ENCODE data around the gene CIZ1.
A peak's percentile ranks its signal among the peaks of the same experiment; 100 is the strongest.

The CIZ1 gene

DNA sequence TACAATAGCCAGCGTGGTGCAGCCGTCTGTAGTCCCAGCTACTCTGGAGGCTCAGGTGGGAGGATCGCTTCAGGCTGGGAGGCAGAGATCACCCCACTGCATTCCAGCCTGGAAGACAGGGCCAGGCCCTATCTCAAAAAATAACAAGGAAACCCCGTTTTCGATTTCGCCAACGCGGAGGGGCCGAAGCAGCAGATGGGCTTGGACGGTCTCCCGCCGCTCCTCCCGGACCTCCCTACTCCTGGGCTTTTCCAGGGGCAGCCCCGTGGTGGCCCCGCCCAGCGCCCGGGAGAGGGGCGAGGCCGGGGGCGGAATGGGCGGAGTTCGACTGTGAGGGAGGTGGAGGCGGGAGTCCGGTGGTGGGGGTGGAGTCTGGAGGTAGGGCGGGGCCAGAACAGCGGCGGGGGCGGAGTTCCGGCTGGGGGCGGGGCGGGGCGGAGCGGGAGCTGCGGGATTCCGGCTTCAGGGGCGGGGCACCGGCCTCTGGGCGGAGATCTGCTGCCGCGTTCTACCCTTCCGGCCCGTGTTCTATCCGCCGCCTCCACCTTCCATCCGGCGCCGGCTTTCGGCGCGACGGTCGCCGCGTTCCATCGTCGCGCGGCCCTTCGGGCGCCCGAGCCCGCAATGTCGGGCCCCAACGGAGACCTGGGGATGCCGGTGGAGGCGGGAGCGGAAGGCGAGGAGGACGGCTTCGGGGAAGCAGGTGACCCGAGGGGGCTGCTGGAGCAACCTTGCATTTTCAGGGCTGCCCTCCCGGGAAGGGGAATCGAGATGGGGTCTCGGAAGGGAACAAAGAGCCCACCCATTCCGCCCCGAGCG lies 31.4 kb downstream of the CIZ1 start, which contains the start of gene BBLN:
BBLN (plus strand) TSS at position 482 of the 819 bp plus-strand sequence; CDS start at position 625, 143 bp downstream.
- TF ChIP-seq CTCF (IDR thresholded peaks at IDR 0.05) = peak; percentile 31

DNA sequence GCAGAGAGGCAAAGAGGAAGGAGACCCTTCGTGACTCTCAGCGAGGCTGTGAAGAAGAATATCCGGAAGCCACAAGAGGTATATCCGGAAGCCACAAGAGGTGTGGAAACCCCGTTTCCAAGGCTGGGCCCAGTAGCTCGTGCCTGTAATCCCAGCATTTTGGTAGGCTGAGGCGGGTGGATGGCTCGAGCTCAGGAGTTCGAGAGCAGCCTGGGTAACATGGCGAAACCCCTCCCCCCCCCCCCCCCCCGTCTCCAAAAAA lies 31.9 kb downstream of the CIZ1 start:
- Histone ChIP-seq H3K27ac (peak overlapping the region; percentile 96), H3K9me3 (no peaks in the 10 kb centered on the region)
- no peak for TF ChIP-seq CTCF (IDR thresholded peaks at IDR 0.05)

More for the DNA sequence above, 31.4 kb downstream of the CIZ1 start, which contains the start of gene BBLN:
- Histone ChIP-seq H3K9me3 (no peaks in the 10 kb centered on the region), H3K4me1 (ENCODE audit: control insufficient read depth in 1 of 2, insufficient read depth in 1 of 2, low read depth in 1 of 2, low read length in 1 of 2) (peaks cover 25 to 34% of the 10 kb centered on the region in 2 experiments), H3K36me3 (peaks cover 29% of the 10 kb centered on the region), H3K27me3 (no peaks in the 10 kb centered on the region), H3K27ac (peak within 1 kb of the TSS; percentile 96), H3K4me3 (ENCODE audit: low read depth in 1 of 2, low read length in 1 of 2) (peak within 1 kb of the TSS; percentile 84 to 93)

GRCh38 chr9:128155736-128156500 lies 35.5 kb downstream of the CIZ1 start:
- TF ChIP-seq CTCF (IDR thresholded peaks at IDR 0.05) = no peak
- no peaks in the 10 kb centered on the region for H3K36me3 ChIP-seq
- H3K4me1 ChIP-seq (ENCODE audit: control insufficient read depth in 1 of 2, insufficient read depth in 1 of 2, low read depth in 1 of 2, low read length in 1 of 2) = peaks cover 42 to 58% of the 10 kb centered on the region in 2 experiments
- no peak overlapping the region for H3K4me3 ChIP-seq (ENCODE audit: low read depth in 1 of 2, low read length in 1 of 2)
- H3K27ac ChIP-seq = peak overlapping the region; percentile 96
- H3K27me3 ChIP-seq = no peaks in the 10 kb centered on the region
- no peaks in the 10 kb centered on the region for H3K9me3 ChIP-seq

More for the DNA sequence above, 31.9 kb downstream of the CIZ1 start:
- H3K27me3 ChIP-seq = no peaks in the 10 kb centered on the region
- H3K4me1 ChIP-seq (ENCODE audit: control insufficient read depth in 1 of 2, insufficient read depth in 1 of 2, low read depth in 1 of 2, low read length in 1 of 2) = peaks cover 25 to 34% of the 10 kb centered on the region in 2 experiments
- H3K36me3 ChIP-seq = peaks cover 24% of the 10 kb centered on the region
- H3K4me3 ChIP-seq (ENCODE audit: low read depth in 1 of 2, low read length in 1 of 2) = peak overlapping the region; percentile 84 to 93

DNA sequence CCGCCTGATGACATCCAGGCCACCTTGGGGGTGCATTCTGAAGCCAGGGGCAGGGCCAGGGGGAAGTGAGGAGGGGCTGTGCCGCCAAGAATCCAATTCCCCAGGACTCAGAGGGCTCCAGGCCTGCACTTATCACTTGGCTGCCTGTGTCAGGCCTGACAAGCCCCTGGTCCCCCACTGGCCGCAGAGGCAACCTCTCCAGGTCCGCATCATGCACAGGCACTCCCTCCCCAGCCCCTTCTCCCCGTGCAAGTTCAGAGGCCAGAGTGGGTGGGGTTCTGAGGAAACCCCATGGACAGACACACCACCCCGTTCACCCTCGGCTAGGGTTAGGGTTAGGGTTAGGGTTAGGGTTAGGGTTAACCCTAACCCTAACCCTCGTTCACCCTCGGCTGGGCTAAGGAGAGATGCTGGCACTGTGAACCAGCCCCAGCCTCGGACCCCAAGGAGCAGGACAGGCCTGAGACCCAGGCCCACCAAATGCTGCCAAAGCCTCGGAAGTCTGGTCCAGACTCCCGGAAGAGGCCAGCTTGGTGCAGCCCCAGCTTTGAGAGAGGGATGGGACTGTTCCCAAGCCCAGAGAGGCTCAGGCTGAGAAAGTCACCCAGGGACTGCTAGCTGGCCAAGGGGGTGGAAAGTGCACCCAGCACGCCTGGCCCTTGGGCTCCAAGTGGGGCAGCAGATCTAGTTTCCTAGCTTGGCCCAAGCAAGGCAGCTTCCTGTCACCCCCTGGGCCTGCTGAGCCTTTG lies 37.3 kb downstream of the CIZ1 start:
- Histone ChIP-seq H3K27ac (peak overlapping the region; percentile 82), H3K27me3 (no peaks in the 10 kb centered on the region), H3K9me3 (no peaks in the 10 kb centered on the region), H3K4me1 (ENCODE audit: control insufficient read depth in 1 of 2, insufficient read depth in 1 of 2, low read depth in 1 of 2, low read length in 1 of 2) (peaks cover 45 to 63% of the 10 kb centered on the region in 2 experiments), H3K36me3 (no peaks in the 10 kb centered on the region), H3K4me3 (ENCODE audit: low read depth in 1 of 2, low read length in 1 of 2) (no peak overlapping the region)
- TF ChIP-seq CTCF (IDR thresholded peaks at IDR 0.05) = no peak

All from neutrophil (primary cell).